T-cell (primary cell): Measurements from ENCODE around the gene ADPGK. TPM values are rescaled to one million over a fixed set of nuclear protein-coding genes. Genes with fewer than 3 reads are reported as not detected.

ENCODE experiments used
- ATAC-seq, 4 experiments: fragments of 200-7000 bp in 3 of 4; fragments of 150-1000 bp in 1 of 4; cut with Tn5 transposase; replicated peaks in 1 of 4; 1 replicate in 3 of 4; 2 replicates in 1 of 4; pipeline ENCODE4 v1.10.0; 2021; ENCODE audit warnings: moderate library complexity in 3 of 4, mild to moderate bottlenecking in 2 of 4, moderate number of reproducible peaks in 1 of 4
- CTCF ChIA-PET, 2 donors: fragments of 300-600 bp; sonication (Branson Sonifier 250); formaldehyde crosslinking; loops; one replicate each; lab custom pipeline; 2022; ENCODE audit warnings: antibody characterized with exemption in 2 of 2; lab: Charles Lee
- POLR2A ChIA-PET, 2 donors: fragments of 300-600 bp; sonication (Branson Sonifier 250); formaldehyde crosslinking; loops; one replicate each; lab custom pipeline; 2022; ENCODE audit warnings: antibody characterized with exemption in 2 of 2; lab: Charles Lee
- DNase-seq, 35 experiments: peaks; one replicate each; pipeline versions ENCODE4 v3.0.0 to v3.0.0-alpha.2; 2013 to 2023
- H3K27ac ChIP-seq: one replicate; pipeline ENCODE4 v1.5.1; 2013; ENCODE audit warnings: low read length
- H3K27me3 ChIP-seq, 2 experiments: replicated peaks in 1 of 2; 1 replicate in 1 of 2; 2 replicates in 1 of 2; pipeline versions ENCODE4 v1.6.1 to v1.7.0; 2013; ENCODE audit warnings: low read length in 1 of 2, mixed read lengths in 1 of 2; ENCODE audit not compliant: control insufficient read depth in 2 of 2, insufficient read depth in 2 of 2; ENCODE audit errors: extremely low read depth in 1 of 2
- H3K36me3 ChIP-seq, 2 donors: 1 replicate in 1 of 2; 2 replicates in 1 of 2; pipeline versions ENCODE4 v1.6.1 to v1.7.0; 2013; ENCODE audit warnings: low read length in 1 of 2; ENCODE audit not compliant: control insufficient read depth in 2 of 2, insufficient read depth in 1 of 2; ENCODE audit errors: extremely low read depth in 1 of 2
- H3K4me1 ChIP-seq, 2 experiments: 1 replicate in 1 of 2; 2 replicates in 1 of 2; pipeline versions ENCODE4 v1.6.1 to v1.7.0; 2013; ENCODE audit warnings: low read length in 2 of 2, mixed read lengths in 1 of 2; ENCODE audit not compliant: insufficient read depth in 2 of 2, control insufficient read depth in 1 of 2; ENCODE audit errors: extremely low read depth in 1 of 2
- H3K4me3 ChIP-seq, 2 donors: 1 replicate in 1 of 2; 2 replicates in 1 of 2; pipeline versions ENCODE4 v1.5.1 to v1.7.0; 2013; ENCODE audit warnings: mild to moderate bottlenecking in 2 of 2, low read length in 1 of 2, moderate library complexity in 1 of 2; ENCODE audit not compliant: control insufficient read depth in 1 of 2; ENCODE audit errors: extremely low read depth in 1 of 2
- H3K9me3 ChIP-seq: 2 replicates; pipeline ENCODE4 v1.7.0; 2013
- H3K27ac Mint-ChIP-seq, 2 donors: one replicate each; pipeline ENCODE4 v1.8.0; 2020 to 2021; ENCODE audit warnings: mild to moderate bottlenecking in 2 of 2, mixed read lengths in 2 of 2
- H3K27me3 Mint-ChIP-seq, 2 donors: one replicate each; pipeline ENCODE4 v1.8.0; 2021 to 2022; ENCODE audit warnings: mixed read lengths in 2 of 2
- H3K36me3 Mint-ChIP-seq: one replicate; pipeline ENCODE4 v1.8.0; 2021; ENCODE audit warnings: mixed read lengths
- H3K4me1 Mint-ChIP-seq, 3 donors: one replicate each; pipeline ENCODE4 v1.8.0; 2020 to 2022; ENCODE audit warnings: mixed read lengths in 3 of 3, mild to moderate bottlenecking in 1 of 3
- H3K4me3 Mint-ChIP-seq, 3 donors: one replicate each; pipeline ENCODE4 v1.8.0; 2020 to 2022; ENCODE audit warnings: mild to moderate bottlenecking in 3 of 3, mixed read lengths in 3 of 3, moderate library complexity in 3 of 3
- H3K9me3 Mint-ChIP-seq, 3 donors: one replicate each; pipeline ENCODE4 v1.8.0; 2020 to 2022; ENCODE audit warnings: mixed read lengths in 3 of 3
- WGBS: methylation state at CpG from one replicate; pipeline ENCODE4 v1.1.5; 2013; ENCODE audit warnings: missing lambda C conversion rate; ENCODE audit not compliant: insufficient coverage; 5-methylcytosine and 5-hydroxymethylcytosine counted together
- total RNA-seq, 35 experiments: library from RNA in 6 of 35; stranded (reverse) in 6 of 35; fragments of 120-200 nt in 1 of 35; gene quantifications; one replicate each; pipeline versions ENCODE4 v1.2.1 to v1.2.4 and lab custom pipeline; 2013 to 2026

The ADPGK gene
- total RNA-seq, 5 donors from 2014 or later (not counting 1 experiment from before 2014, with no cell fraction given), result 97.0 to 106 (median 102) TPM

DNA sequence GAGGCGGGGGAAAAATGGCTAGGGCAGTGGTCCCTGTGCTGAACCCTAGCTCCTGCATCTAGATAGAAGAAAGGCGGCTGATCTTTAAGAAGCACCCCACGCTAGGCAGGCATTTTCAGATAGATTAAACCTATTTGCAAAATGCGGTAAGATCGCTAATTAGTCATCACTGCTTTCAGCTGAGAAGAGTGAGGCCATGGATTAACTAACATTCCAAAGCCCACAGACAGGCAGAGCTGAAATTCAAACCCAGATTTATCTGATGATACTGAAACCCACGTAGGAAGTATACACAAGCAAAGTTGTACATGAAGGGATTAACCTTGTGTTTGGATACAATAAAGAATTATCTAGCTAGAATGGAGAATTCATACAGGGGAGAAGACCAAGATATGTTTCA is 4.8 kb downstream of the ADPGK start:
- H3K27ac ChIP-seq, result no peak overlapping the region
- ATAC-seq, result no peak
- H3K27me3 Mint-ChIP-seq, result no peaks in the 10 kb centered on the region
- DNase-seq, result no peak
- H3K9me3 Mint-ChIP-seq, result no peaks in the 10 kb centered on the region
- peaks cover 61 to 72% (median 70%) of the 10 kb centered on the region in 3 donors for H3K4me1 Mint-ChIP-seq
- H3K4me1 ChIP-seq, result peaks cover 13 to 21% of the 10 kb centered on the region in 2 experiments
- no peak overlapping the region for H3K27ac Mint-ChIP-seq
- H3K36me3 Mint-ChIP-seq, result peaks cover 48% of the 10 kb centered on the region
- H3K4me3 ChIP-seq, result no peak overlapping the region
- H3K36me3 ChIP-seq, result peaks cover 7 to 42% of the 10 kb centered on the region in 2 donors
- H3K9me3 ChIP-seq, result no peaks in the 10 kb centered on the region
- POLR2A ChIA-PET, result no interaction called here
- no peaks in the 10 kb centered on the region for H3K27me3 ChIP-seq
- CTCF ChIA-PET, result no interaction called here
- 94% methylated on average over 4 of the region's 6 CpGs for WGBS
- H3K4me3 Mint-ChIP-seq, result no peak overlapping the region

DNA sequence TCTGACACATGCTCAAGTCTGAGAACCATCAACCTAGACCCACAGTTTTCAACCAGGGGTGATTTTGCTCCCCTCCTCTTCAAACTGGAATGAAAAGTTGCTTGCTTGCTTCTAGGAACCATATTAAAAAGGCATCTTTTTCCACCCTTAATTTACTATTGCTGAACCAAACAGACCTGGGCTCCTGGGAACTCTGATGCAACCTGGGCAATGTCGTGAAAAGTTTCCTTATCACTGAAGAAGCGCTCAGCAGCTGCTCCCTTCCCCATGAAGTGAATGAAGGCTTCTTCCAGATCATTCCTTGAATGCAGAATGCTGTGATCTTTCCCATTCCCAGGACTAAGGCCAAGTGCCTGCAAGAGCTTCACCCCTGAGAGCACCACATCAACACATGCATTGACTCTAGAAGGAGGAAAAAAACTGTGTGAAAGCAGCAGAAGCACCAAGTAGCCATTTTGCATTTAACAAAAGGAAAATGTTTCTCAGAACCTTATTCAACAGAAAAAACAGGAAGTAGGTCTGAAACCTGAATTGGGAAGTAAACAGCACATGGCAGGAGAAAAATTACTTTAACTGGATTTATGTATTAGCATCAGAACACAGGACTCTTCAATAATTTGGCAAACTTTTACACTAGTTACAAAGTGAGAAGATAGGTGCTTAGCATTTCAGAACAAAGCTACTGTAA is 8.7 kb downstream of the ADPGK start:
- H3K4me3 Mint-ChIP-seq, result no peak overlapping the region
- peaks cover 11 to 61% of the 10 kb centered on the region in 2 donors for H3K36me3 ChIP-seq

DNA sequence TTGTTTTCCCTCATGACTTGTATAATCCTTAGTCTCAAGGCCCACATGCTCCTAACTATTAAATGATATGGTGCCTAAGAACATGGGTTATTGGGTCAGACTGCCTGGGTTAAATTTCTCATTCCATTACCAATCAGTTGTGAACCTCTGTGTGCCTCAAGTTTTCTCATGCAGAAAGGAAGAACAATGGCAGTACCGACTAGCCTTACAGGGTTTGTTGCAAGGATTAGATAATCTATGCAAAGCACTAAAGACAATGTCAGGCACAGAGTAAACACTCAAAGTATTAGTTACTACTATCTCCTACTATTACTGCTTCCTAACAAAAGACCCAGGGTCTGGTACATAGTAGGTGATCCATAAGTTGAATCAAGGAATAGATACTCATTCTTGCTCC is 12.2 kb downstream of the ADPGK start:
- Mint-ChIP-seq H3K36me3 (peaks cover 76% of the 10 kb centered on the region), H3K27me3 (no peaks in the 10 kb centered on the region), H3K9me3 (peaks cover 4 to 16% (median 8%) of the 10 kb centered on the region in 3 donors), H3K27ac (no peak overlapping the region), H3K4me1 (peaks cover 23 to 27% (median 27%) of the 10 kb centered on the region in 3 donors), H3K4me3 (no peak overlapping the region)
- H3K36me3 ChIP-seq, result peaks cover 12 to 66% of the 10 kb centered on the region in 2 donors
- peaks cover 6% of the 10 kb centered on the region for H3K9me3 ChIP-seq
- H3K4me3 ChIP-seq, result no peak overlapping the region
- POLR2A ChIA-PET, result no interaction called here
- whole genome bisulfite sequencing, result no CpG with 5 or more reads among the region's 1 CpG
- DNase-seq, result no peak
- H3K4me1 ChIP-seq, result peaks cover 0 to 3% of the 10 kb centered on the region in 2 experiments
- CTCF ChIA-PET, result no interaction called here
- ATAC-seq, result no peak
- no peak overlapping the region for H3K27ac ChIP-seq
- no peaks in the 10 kb centered on the region for H3K27me3 ChIP-seq

More for the DNA sequence above, 8.7 kb downstream of the ADPGK start:
- Histone ChIP-seq H3K4me3 (no peak overlapping the region), H3K4me1 (peaks cover 0 to 3% of the 10 kb centered on the region in 2 experiments), H3K9me3 (no peaks in the 10 kb centered on the region), H3K27ac (no peak overlapping the region), H3K27me3 (no peaks in the 10 kb centered on the region)
- CTCF ChIA-PET, result no interaction called here
- ATAC-seq (no peak), DNase-seq (no peak)
- Mint-ChIP-seq H3K9me3 (no peaks in the 10 kb centered on the region), H3K4me1 (peaks cover 47 to 52% (median 48%) of the 10 kb centered on the region in 3 donors), H3K27ac (peak overlapping the region; percentile 30 to 50), H3K36me3 (peaks cover 63% of the 10 kb centered on the region), H3K27me3 (no peaks in the 10 kb centered on the region)
- WGBS, result 90% methylated on average over 2 of the region's 2 CpGs
- POLR2A ChIA-PET, result interaction anchor here in 1 of 2 donors (0.6 kb wide), 1 partner anchor 406 kb away, joined by 4 read pairs; no protein-coding TSS in a partner anchor

DNA sequence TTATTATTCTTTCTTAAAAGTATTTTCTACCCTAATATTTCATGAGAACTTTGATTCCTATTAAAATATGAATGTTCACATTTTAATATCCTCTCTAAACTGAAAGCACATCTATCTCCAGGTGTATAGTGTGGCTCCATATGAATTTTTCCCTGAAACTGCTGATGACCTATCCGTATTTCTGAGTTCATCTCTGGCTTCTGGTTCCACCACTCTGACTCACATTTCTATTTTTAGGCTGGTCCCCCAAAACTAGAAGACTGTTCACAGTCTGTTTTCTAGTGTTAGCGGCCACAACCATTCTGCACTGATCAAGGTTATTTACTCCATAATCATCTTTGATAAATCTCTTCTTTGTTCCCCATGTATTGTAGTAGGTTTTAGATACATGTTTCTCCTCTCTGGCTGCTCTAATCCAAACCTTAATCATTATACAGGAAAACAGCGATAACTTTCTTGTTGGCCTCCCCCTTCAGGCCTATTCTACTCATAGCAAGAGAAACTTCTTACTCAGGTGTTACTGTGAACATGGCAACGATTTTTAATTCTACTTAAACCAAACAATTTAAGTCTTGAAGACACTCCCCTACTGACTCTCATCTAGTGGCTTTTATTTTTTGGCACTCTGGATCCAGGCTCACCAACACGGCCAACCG is 12.8 kb downstream of the ADPGK start:
- POLR2A ChIA-PET, result no interaction called here
- H3K27ac ChIP-seq, result no peak overlapping the region
- Mint-ChIP-seq H3K9me3 (peaks cover 4 to 16% (median 8%) of the 10 kb centered on the region in 3 donors), H3K36me3 (peaks cover 79% of the 10 kb centered on the region), H3K4me1 (peaks cover 18 to 23% (median 21%) of the 10 kb centered on the region in 3 donors), H3K4me3 (no peak overlapping the region), H3K27ac (no peak overlapping the region), H3K27me3 (no peaks in the 10 kb centered on the region)
- peaks cover 12 to 71% of the 10 kb centered on the region in 2 donors for H3K36me3 ChIP-seq
- peaks cover 0 to 3% of the 10 kb centered on the region in 2 experiments for H3K4me1 ChIP-seq
- H3K4me3 ChIP-seq, result no peak overlapping the region
- DNase-seq (no peak), ATAC-seq (peak in 1 of 4 experiments; percentile 35)
- no peaks in the 10 kb centered on the region for H3K27me3 ChIP-seq
- WGBS, result 30% methylated on average over 2 of the region's 6 CpGs
- CTCF ChIA-PET, result no interaction called here
- H3K9me3 ChIP-seq, result peaks cover 6% of the 10 kb centered on the region

DNA sequence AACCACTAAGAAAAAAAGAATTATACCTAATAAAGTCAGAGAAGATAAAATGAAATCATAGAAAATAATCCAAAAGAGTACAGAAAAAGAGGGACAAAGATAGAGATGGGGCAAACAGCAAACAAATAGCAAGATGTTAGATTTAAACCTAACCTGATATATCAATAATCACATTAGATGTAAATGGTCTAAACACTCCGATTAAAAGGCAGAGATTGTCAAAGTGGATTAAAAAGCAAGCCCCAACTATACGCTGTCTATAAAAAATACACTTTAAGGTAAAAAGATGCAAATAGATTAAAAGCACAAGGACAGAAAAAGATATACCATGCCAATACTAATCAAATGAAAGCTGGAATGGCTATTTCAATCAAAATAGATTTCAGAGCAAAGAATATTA is 16.8 kb downstream of the ADPGK start:
- H3K27me3 Mint-ChIP-seq, result no peaks in the 10 kb centered on the region
- Histone ChIP-seq H3K27ac (no peak overlapping the region), H3K4me3 (no peak overlapping the region), H3K4me1 (no peaks in the 10 kb centered on the region), H3K36me3 (peaks cover 9 to 66% of the 10 kb centered on the region in 2 donors), H3K9me3 (peaks cover 6% of the 10 kb centered on the region), H3K27me3 (no peaks in the 10 kb centered on the region)
- ATAC-seq (no peak), DNase-seq (no peak)
- no peak overlapping the region for H3K27ac Mint-ChIP-seq
- no CpG with 5 or more reads among the region's 2 CpGs for WGBS
- POLR2A ChIA-PET, result no interaction called here
- peaks cover 67% of the 10 kb centered on the region for H3K36me3 Mint-ChIP-seq
- peaks cover 7 to 8% (median 8%) of the 10 kb centered on the region in 3 donors for H3K4me1 Mint-ChIP-seq
- H3K4me3 Mint-ChIP-seq, result no peak overlapping the region
- peaks cover 4 to 16% (median 8%) of the 10 kb centered on the region in 3 donors for H3K9me3 Mint-ChIP-seq
- CTCF ChIA-PET, result no interaction called here

DNA sequence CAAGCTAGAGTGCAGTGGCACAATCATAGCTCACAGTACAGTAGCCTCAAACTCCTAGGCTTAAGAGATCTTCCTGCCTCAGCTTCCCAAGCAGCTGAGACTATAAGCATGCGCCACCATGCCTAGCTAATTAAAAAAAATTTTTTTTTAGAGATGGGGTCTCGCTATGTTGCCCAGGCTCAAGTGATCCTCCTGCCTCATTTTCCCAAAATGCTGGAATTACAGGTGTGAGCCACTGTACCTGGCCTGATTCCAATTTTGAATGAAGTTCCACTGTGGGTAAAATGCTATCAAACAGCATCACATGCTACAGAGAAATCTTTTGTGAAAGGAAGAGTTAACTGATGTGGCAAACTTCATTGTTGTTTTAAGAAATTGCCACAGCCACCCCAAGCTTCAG is 17.5 kb downstream of the ADPGK start:
- no peak for ATAC-seq
- H3K9me3 Mint-ChIP-seq, result peaks cover 4 to 16% (median 8%) of the 10 kb centered on the region in 3 donors
- H3K4me3 Mint-ChIP-seq, result no peak overlapping the region
- no peak overlapping the region for H3K4me3 ChIP-seq
- H3K27me3 ChIP-seq, result no peaks in the 10 kb centered on the region
- H3K27ac ChIP-seq, result no peak overlapping the region
- no peaks in the 10 kb centered on the region for H3K27me3 Mint-ChIP-seq
- no peak for DNase-seq
- H3K4me1 Mint-ChIP-seq, result peaks cover 4 to 8% (median 4%) of the 10 kb centered on the region in 3 donors
- peaks cover 67% of the 10 kb centered on the region for H3K36me3 Mint-ChIP-seq
- no CpG with 5 or more reads among the region's 2 CpGs for WGBS
- no peak overlapping the region for H3K27ac Mint-ChIP-seq
- H3K36me3 ChIP-seq, result peaks cover 9 to 65% of the 10 kb centered on the region in 2 donors
- POLR2A ChIA-PET, result no interaction called here
- CTCF ChIA-PET, result interaction anchor here in 1 of 2 donors (0.6 kb wide), 2 partner anchors 24 to 25 kb away, joined by 3 read pairs; no protein-coding TSS in a partner anchor
- H3K4me1 ChIP-seq, result no peaks in the 10 kb centered on the region
- H3K9me3 ChIP-seq, result peaks cover 6% of the 10 kb centered on the region
